GM12892 (cell line): ENCODE data around the gene CBFB.

Experiments
- POLR2AphosphoS5 ChIP-seq: IDR thresholded peaks from 2 replicates; pipeline ENCODE4 v1.6.1; 2011; ENCODE audit warnings: low read depth, low read length, control low read depth
- TAF1 ChIP-seq: IDR thresholded peaks from 2 replicates; pipeline ENCODE4 v1.6.1; 2011; ENCODE audit warnings: low read depth, mild to moderate bottlenecking, control low read depth, low read length, borderline replicate concordance

- TF ChIP-seq POLR2AphosphoS5 (no peak), TAF1 (no peak)
Measured at GRCh38 chr16:67088551-67088950, 59.6 kb downstream of the CBFB start.
